HepG2 (cell line): ENCODE data around the gene CAMKMT. TPM values are rescaled to one million over a fixed set of nuclear protein-coding genes. Genes with fewer than 3 reads are reported as not detected.

Source experiments
- ATAC-seq: fragments of 200-7000 bp; cut with Tn5 transposase; 3 replicates; pipeline ENCODE4 v1.9.1; 2020; ENCODE audit warnings: mild to moderate bottlenecking, moderate library complexity
- BruUV-seq: library from RNA; stranded (reverse); fragments of 400-500 nt; replicated peaks from 2 replicates; lab custom pipeline; 2021; lab: Mats Ljungman, UMichigan
- CTCF ChIA-PET: fragments of 300-600 bp; formaldehyde crosslinking; extraction: SDS; loops from one replicate; lab custom pipeline; 2021; ENCODE audit warnings: low total read pairs, inconsistent platforms, low intra/inter-chr PET ratio; lab: Yijun Ruan, JAX
- POLR2A ChIA-PET: fragments of 350-600 bp; sonication (Branson Sonifier 250); formaldehyde crosslinking; loops from one replicate; lab custom pipeline; 2020; ENCODE audit warnings: antibody characterized with exemption, inconsistent platforms; lab: Yijun Ruan, JAX
- DNase-seq: peaks from one replicate; pipeline ENCODE4 v3.0.0-alpha.2; 2015; ENCODE audit warnings: low spot score
- FAIRE-seq: peaks from 3 replicates; lab custom pipeline; 2011; peaks lifted over from hg19 to GRCh38; lab: Jason Lieb, UNC
- H2AFZ ChIP-seq: one replicate; pipeline ENCODE4 v1.6.1; 2011; ENCODE audit warnings: low read length, inconsistent platforms
- H3K27ac ChIP-seq: fragments of 300-600 bp; 3 replicates; pipeline ENCODE4 v1.8.0; 2011; ENCODE audit warnings: mixed run types, mild to moderate bottlenecking, mixed read lengths, low read length, inconsistent platforms; ENCODE audit not compliant: insufficient read depth; ENCODE audit errors: extremely low read length
- H3K27me3 ChIP-seq, 2 experiments: fragments of 200-600 bp in 1 of 2; 2 replicates in 1 of 2; 3 replicates in 1 of 2; pipeline versions ENCODE4 v1.6.0 to v1.8.0; 2011; ENCODE audit warnings: low read length in 2 of 2, mild to moderate bottlenecking in 2 of 2, moderate library complexity in 2 of 2, inconsistent platforms in 1 of 2; ENCODE audit not compliant: insufficient read depth in 2 of 2, control insufficient read depth in 1 of 2
- H3K36me3 ChIP-seq, 2 experiments: fragments of 200-600 bp in 1 of 2; replicated peaks in 1 of 2; 2 replicates in 1 of 2; 3 replicates in 1 of 2; pipeline versions ENCODE4 v1.5.1 to v1.8.0; 2011; ENCODE audit warnings: low read length in 2 of 2, inconsistent platforms in 1 of 2; ENCODE audit not compliant: insufficient read depth in 2 of 2, control insufficient read depth in 1 of 2
- H3K4me1 ChIP-seq: 2 replicates; pipeline ENCODE4 v1.5.1; 2012; ENCODE audit warnings: low read length, inconsistent platforms; ENCODE audit not compliant: insufficient read depth
- H3K4me2 ChIP-seq: 2 replicates; pipeline ENCODE4 v1.6.0; 2011; ENCODE audit warnings: low read depth, low read length, inconsistent platforms
- H3K4me3 ChIP-seq, 3 experiments: fragments of 200-600 bp in 1 of 3; sonication (generic), shearing (Covaris generic) in 1 of 3; replicated peaks in 1 of 3; 2 replicates each; pipeline ENCODE4 v1.5.1; 2011 to 2016; ENCODE audit warnings: low read length in 3 of 3, inconsistent platforms in 2 of 3, low read depth in 2 of 3, mild to moderate bottlenecking in 2 of 3, control low read depth in 1 of 3, mixed read lengths in 1 of 3; ENCODE audit not compliant: insufficient read depth in 1 of 3
- H3K79me2 ChIP-seq: one replicate; pipeline ENCODE4 v1.6.1; 2011; ENCODE audit warnings: low read length, inconsistent platforms; ENCODE audit not compliant: insufficient read depth
- H3K9ac ChIP-seq: 2 replicates; pipeline ENCODE4 v1.6.0; 2011; ENCODE audit warnings: mild to moderate bottlenecking, low read depth, low read length, inconsistent platforms; ENCODE audit not compliant: insufficient read depth
- H3K9me3 ChIP-seq: 2 replicates; pipeline ENCODE4 v1.5.1; 2012; ENCODE audit warnings: mild to moderate bottlenecking, low read length
- H4K20me1 ChIP-seq: 2 replicates; pipeline ENCODE4 v1.6.0; 2011; ENCODE audit warnings: inconsistent platforms, mild to moderate bottlenecking, low read length, moderate library complexity; ENCODE audit not compliant: insufficient read depth
- CCDC6 ChIP-seq: sonication (generic); formaldehyde crosslinking; IDR thresholded peaks from 2 replicates; pipeline ENCODE4 v1.8.1; 2022; ENCODE audit warnings: mild to moderate bottlenecking, missing genetic modification reagents, moderate library complexity
- CEBPB ChIP-seq: IDR thresholded peaks from 2 replicates; pipeline ENCODE4 v1.6.1; 2011; ENCODE audit warnings: low read depth, low read length, improper control_type of control experiment, borderline replicate concordance
- CENPT ChIP-seq: sonication (generic); formaldehyde crosslinking; IDR thresholded peaks from 2 replicates; pipeline ENCODE4 v1.8.0; 2022; ENCODE audit warnings: low read depth, mild to moderate bottlenecking, moderate library complexity, missing genetic modification reagents
- CREM ChIP-seq, 2 experiments: sonication (generic) in 1 of 2; formaldehyde crosslinking in 1 of 2; IDR thresholded peaks; 2 replicates each; pipeline versions ENCODE4 v1.4.0 to v1.6.1; 2016 to 2020; ENCODE audit warnings: antibody characterized with exemption in 1 of 2, mild to moderate bottlenecking in 1 of 2, missing genetic modification reagents in 1 of 2
- GMEB1 ChIP-seq: sonication (generic); formaldehyde crosslinking; IDR thresholded peaks from 2 replicates; pipeline ENCODE4 v1.5.1; 2020; ENCODE audit warnings: missing genetic modification reagents, mild to moderate bottlenecking, borderline replicate concordance
- NFYB ChIP-seq: sonication (generic); formaldehyde crosslinking; IDR thresholded peaks from 2 replicates; pipeline ENCODE4 v1.4.0; 2020; ENCODE audit warnings: missing genetic modification reagents
- ZNF333 ChIP-seq: sonication (generic); formaldehyde crosslinking; IDR thresholded peaks from 2 replicates; pipeline ENCODE4 v1.4.0; 2020; ENCODE audit warnings: mild to moderate bottlenecking, missing genetic modification reagents, borderline replicate concordance
- ZNF44 ChIP-seq: sonication (generic); formaldehyde crosslinking; IDR thresholded peaks from 2 replicates; pipeline ENCODE4 v1.5.1; 2020; ENCODE audit warnings: mild to moderate bottlenecking, missing genetic modification reagents
- ZNF776 ChIP-seq: sonication (generic); formaldehyde crosslinking; IDR thresholded peaks from 2 replicates; pipeline ENCODE4 v1.4.0; 2020; ENCODE audit warnings: mild to moderate bottlenecking, missing genetic modification reagents
- WGBS: methylation state at CpG from one replicate; pipeline ENCODE4 v1.1.6; 2017; ENCODE audit warnings: low lambda C conversion rate; 5-methylcytosine and 5-hydroxymethylcytosine counted together
- in situ Hi-C: cut with HindIII; loops from 2 replicates; pipeline ENCODE4 v1.10.0; 2017; ENCODE audit warnings: low pct_unique_long_range_greater_than_20kb; ENCODE audit not compliant: extremely low pct_ligation_motif_present
- intact Hi-C: fragments of 100-400 bp; cut with micrococcal nuclease; formaldehyde crosslinking; loops from one replicate; pipeline ENCODE4 v1.10.0; 2022; ENCODE audit not compliant: unreplicated experiment
- polyA plus RNA-seq, 8 experiments: library from polyadenylated mRNA; depleted of rRNA in 3 of 8; stranded (reverse) in 7 of 8; unstranded in 1 of 8; fragments of >200 nt; fragmentation: Illumina TruSeq in 4 of 8; extraction: Trizol in 4 of 8; gene quantifications; 2 replicates each; pipeline versions ENCODE4 v1.2.1 to v1.2.3, GENCODE V29; 2011 to 2016; ENCODE audit warnings: low read depth in 4 of 8, missing spikeins in 1 of 8, mixed read lengths in 1 of 8; ENCODE audit not compliant: insufficient read depth in 1 of 8
- total RNA-seq, 5 experiments: library from RNA; depleted of rRNA; stranded (reverse); fragments of >200 nt; fragmentation: Illumina TruSeq; extraction: Trizol; gene quantifications; 2 replicates each; pipeline ENCODE4 v1.2.3, GENCODE V29; 2016; ENCODE audit warnings: low read depth in 1 of 5

The CAMKMT gene
- total and polyA plus RNA-seq, 2 of the 13 experiments (the other 11 are each of a cell fraction or from before 2014, with no cell fraction given), result 6.9 to 20.8 TPM

- H2AFZ ChIP-seq, result no peak overlapping the region
- H3K27me3 ChIP-seq, result no peaks in the 10 kb centered on the region
- FAIRE-seq (no peak), ATAC-seq (no peak)
- POLR2A ChIA-PET, result no interaction called here
- WGBS, result 59% methylated on average over 3 of the region's 3 CpGs
- intact Hi-C loops, result no loop called here
- BruUV-seq, result no TSS peak
- H4K20me1 ChIP-seq, result no peaks in the 10 kb centered on the region; the same call in 1 of the 2 replicates
- no peak overlapping the region for H3K9ac ChIP-seq
- no peak overlapping the region for H3K4me2 ChIP-seq
- TF ChIP-seq ZNF776 (CRISPR knock-in tag) (no peak), GMEB1 (no peak), CREM (IDR thresholded peaks at IDR 0.05) (no peak), CREM (CRISPR knock-in tag; IDR thresholded peaks at IDR 0.05) (no peak)
- TF ChIP-seq, all 625 proteins: peak for 0
- in situ Hi-C loops, result no loop called here
- DNase-seq, result no peak
- H3K36me3 ChIP-seq, result no peaks in the 10 kb centered on the region
- no peak overlapping the region for H3K27ac ChIP-seq
- no peak overlapping the region for H3K4me3 ChIP-seq
- H3K79me2 ChIP-seq, result no peaks in the 10 kb centered on the region
- H3K4me1 ChIP-seq, result 0 out of 2 replicates have a peak, but pooled peaks cover 3% of the 10 kb centered on the region
- CTCF ChIA-PET, result no interaction called here
- H3K9me3 ChIP-seq, result no peaks in the 10 kb centered on the region
These were observed 280.5 kb downstream of the CAMKMT start for GRCh38 chr2:44642123-44642857.

DNA sequence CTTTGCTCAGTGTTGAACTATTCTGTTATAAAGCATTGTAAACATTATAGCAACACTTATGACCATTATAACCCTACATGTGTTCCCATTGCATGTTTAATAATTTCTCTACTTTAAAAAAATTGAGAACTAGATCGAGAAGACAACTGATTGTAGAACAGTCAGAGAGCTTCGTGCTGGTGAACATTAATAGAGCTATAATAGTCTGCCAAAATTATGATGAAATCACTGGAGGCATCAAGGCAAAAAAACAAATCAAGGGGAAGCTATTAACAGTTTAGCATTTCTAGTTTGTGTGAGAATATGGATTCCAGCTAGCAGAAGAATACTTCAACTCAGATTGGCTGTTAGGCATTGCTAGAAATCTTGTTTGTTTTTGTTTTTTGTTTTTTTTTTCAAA lies 284.2 kb downstream of the CAMKMT start:
- Histone ChIP-seq H3K36me3 (no peaks in the 10 kb centered on the region), H3K27ac (no peak overlapping the region), H2AFZ (no peak overlapping the region)
- CTCF ChIA-PET, result no interaction called here
- no peak for TF ChIP-seq NFYB
- TF ChIP-seq CCDC6 (CRISPR knock-in tag), result no peak
- no peak for TF ChIP-seq ZNF333 (CRISPR knock-in tag)
- TF ChIP-seq CENPT (CRISPR knock-in tag), result no peak
- TF ChIP-seq CEBPB, result 0 out of 2 replicates have a peak, but pooled peaks have one; percentile 26
- TF ChIP-seq ZNF44 (CRISPR knock-in tag), result no peak
- TF ChIP-seq, all 625 proteins: peak for 1
- in situ Hi-C loops (no loop called here), intact Hi-C loops (no loop called here)
- no peaks in the 10 kb centered on the region for H3K27me3 ChIP-seq
- H3K9ac ChIP-seq, result no peak overlapping the region
- 0 out of 2 replicates have a peak, but pooled peaks cover 6% of the 10 kb centered on the region for H3K4me1 ChIP-seq
- no peak overlapping the region for H3K4me3 ChIP-seq
- no peak for DNase-seq
- BruUV-seq, result no TSS peak
- no peaks in the 10 kb centered on the region; the same call in 1 of the 2 replicates for H4K20me1 ChIP-seq
- no peak overlapping the region for H3K4me2 ChIP-seq
- 62% methylated on average over 2 of the region's 2 CpGs for WGBS
- ATAC-seq, result no peak
- H3K9me3 ChIP-seq, result no peaks in the 10 kb centered on the region
- no peaks in the 10 kb centered on the region for H3K79me2 ChIP-seq
- POLR2A ChIA-PET, result no interaction called here
- FAIRE-seq, result no peak
